Measurements from ENCODE around the gene MRM2. TPM values are rescaled to one million over a fixed set of nuclear protein-coding genes. Genes with fewer than 3 reads are reported as not detected.

Gene MRM2
- total RNA-seq, 4 donors from 2014 or later, result 11.9 to 15.4 (median 13.3) TPM

- DNase-seq (ENCODE audit: low spot score), result no peak
- no peak for ATAC-seq (ENCODE audit: low FRiP score)
- TF ChIP-seq, protein P1, sequence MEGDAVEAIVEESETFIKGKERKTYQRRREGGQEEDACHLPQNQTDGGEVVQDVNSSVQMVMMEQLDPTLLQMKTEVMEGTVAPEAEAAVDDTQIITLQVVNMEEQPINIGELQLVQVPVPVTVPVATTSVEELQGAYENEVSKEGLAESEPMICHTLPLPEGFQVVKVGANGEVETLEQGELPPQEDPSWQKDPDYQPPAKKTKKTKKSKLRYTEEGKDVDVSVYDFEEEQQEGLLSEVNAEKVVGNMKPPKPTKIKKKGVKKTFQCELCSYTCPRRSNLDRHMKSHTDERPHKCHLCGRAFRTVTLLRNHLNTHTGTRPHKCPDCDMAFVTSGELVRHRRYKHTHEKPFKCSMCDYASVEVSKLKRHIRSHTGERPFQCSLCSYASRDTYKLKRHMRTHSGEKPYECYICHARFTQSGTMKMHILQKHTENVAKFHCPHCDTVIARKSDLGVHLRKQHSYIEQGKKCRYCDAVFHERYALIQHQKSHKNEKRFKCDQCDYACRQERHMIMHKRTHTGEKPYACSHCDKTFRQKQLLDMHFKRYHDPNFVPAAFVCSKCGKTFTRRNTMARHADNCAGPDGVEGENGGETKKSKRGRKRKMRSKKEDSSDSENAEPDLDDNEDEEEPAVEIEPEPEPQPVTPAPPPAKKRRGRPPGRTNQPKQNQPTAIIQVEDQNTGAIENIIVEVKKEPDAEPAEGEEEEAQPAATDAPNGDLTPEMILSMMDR (IDR thresholded peaks at IDR 0.05), result no peak
Measured at GRCh38 chr7:2228921-2229320, 13.1 kb downstream of the MRM2 start.

GRCh38 chr7:2227699-2228098 lies 14.3 kb downstream of the MRM2 start:
- ATAC-seq (ENCODE audit: low FRiP score), result no peak
- TF ChIP-seq, protein P1 (IDR thresholded peaks at IDR 0.05), result no peak
- DNase-seq (ENCODE audit: low spot score), result no peak

DNA sequence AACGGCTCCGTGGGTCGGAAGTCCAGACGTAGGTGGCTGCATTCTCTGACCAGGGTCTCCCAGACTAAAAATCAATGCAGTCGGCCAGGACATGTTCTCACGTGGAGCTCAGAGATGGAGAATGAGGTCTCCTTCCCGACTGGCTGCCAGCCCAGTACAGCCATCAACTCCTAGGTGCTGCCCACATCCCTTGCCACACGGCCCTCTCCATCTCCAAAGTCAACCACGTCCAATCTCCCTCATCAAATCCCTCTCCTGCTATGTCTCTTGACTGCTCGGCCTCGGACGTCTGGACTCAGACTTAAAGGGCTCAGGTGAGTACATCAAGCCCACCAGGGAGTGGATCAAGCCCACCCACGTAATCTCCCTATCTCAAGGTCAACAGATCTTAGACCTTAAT lies 16.2 kb downstream of the MRM2 start:
- DNase-seq (ENCODE audit: low spot score) (no peak), ATAC-seq (ENCODE audit: low FRiP score) (no peak)
- TF ChIP-seq, protein P1 (IDR thresholded peaks at IDR 0.05), result no peak

- ATAC-seq (ENCODE audit: low FRiP score) (no peak), DNase-seq (ENCODE audit: low spot score) (no peak)
- TF ChIP-seq, protein P1 (IDR thresholded peaks at IDR 0.05), result no peak
Measured at GRCh38 chr7:2225336-2225735, 16.7 kb downstream of the MRM2 start.

DNA sequence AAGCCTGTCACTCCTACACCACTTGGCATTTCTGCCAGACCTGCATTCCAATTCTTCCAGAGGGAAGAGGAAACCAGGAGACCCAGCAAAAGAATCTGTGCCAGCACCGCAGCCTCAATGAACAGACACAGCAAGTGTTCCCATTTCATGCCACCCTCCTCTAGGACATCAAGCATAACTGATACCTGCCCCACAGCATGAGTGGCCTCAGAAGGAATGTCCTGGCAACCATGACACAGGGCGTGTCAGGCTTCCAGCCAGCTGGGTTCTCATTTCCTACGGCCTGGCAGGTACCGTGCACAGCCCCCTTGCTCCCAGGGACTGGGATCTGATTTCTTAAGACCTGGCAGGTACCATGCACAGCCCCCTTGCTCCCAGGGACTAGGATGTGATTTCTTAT lies 17.1 kb downstream of the MRM2 start:
- TF ChIP-seq, protein P1 (IDR thresholded peaks at IDR 0.05), result no peak
- no peak for DNase-seq (ENCODE audit: low spot score)
- ATAC-seq (ENCODE audit: low FRiP score), result no peak

DNA sequence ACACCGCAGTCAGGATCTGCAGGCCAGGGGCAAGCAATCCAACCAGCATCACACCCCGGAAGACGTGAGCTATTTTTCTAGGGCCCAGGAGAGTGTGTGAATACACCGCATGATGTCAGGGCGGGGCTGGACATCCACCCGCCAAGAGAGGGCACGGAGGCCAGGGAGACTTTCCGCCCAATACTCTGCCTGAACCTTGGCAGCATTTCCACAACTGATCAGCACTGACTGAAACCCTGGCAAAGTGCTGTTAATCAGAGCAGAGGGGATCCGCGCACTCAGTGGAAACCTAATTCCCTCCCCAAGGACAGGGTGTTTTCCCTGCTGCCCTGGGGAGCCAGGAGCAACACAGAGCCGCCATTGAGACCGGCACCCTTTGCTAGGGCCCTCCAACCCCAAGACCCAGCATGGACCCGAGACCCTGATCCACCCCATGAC lies 17.5 kb downstream of the MRM2 start:
- ATAC-seq (ENCODE audit: low FRiP score) (no peak), DNase-seq (ENCODE audit: low spot score) (no peak)
- TF ChIP-seq, protein P1 (IDR thresholded peaks at IDR 0.05), result no peak

GRCh38 chr7:2223321-2223720 lies 18.7 kb downstream of the MRM2 start:
- ATAC-seq (ENCODE audit: low FRiP score), result no peak
- TF ChIP-seq, protein P1 (IDR thresholded peaks at IDR 0.05), result no peak

More at GRCh38 chr7:2223321-2223720, 18.7 kb downstream of the MRM2 start:
- DNase-seq (ENCODE audit: low spot score), result no peak
